Activated B cell treated with CpG ODN at 0.5 μM for 24 hours (primary cell): ENCODE data around the gene SCARB2. TPM values are rescaled to one million over a fixed set of nuclear protein-coding genes. Genes with fewer than 3 reads are reported as not detected.

ENCODE experiments used
- ATAC-seq: fragments of 200-7000 bp; cut with Tn5 transposase; one replicate; pipeline ENCODE4 v1.10.0; 2021; ENCODE audit warnings: low read depth, mild to moderate bottlenecking, moderate library complexity
- CTCF ChIA-PET: fragments of 350-600 bp; sonication (Branson Sonifier 250); formaldehyde crosslinking; loops from one replicate; lab custom pipeline; 2021; ENCODE audit warnings: antibody characterized with exemption; lab: Charles Lee
- POLR2A ChIA-PET: fragments of 350-600 bp; sonication (Branson Sonifier 250); formaldehyde crosslinking; loops from one replicate; lab custom pipeline; 2021; ENCODE audit warnings: antibody characterized with exemption; lab: Charles Lee
- DNase-seq: peaks from one replicate; pipeline ENCODE4 v3.0.0; 2022
- H3K27ac Mint-ChIP-seq: one replicate; pipeline ENCODE4 v1.8.0; 2020; ENCODE audit warnings: mixed read lengths
- H3K27me3 Mint-ChIP-seq: one replicate; pipeline ENCODE4 v1.8.0; 2021; ENCODE audit warnings: mixed read lengths
- H3K36me3 Mint-ChIP-seq: one replicate; pipeline ENCODE4 v1.8.0; 2021; ENCODE audit warnings: low read depth, mixed read lengths
- H3K4me1 Mint-ChIP-seq: one replicate; pipeline ENCODE4 v1.8.0; 2021; ENCODE audit warnings: mixed read lengths
- H3K4me3 Mint-ChIP-seq: one replicate; pipeline ENCODE4 v1.8.0; 2020; ENCODE audit warnings: mild to moderate bottlenecking, mixed read lengths
- H3K9me3 Mint-ChIP-seq: one replicate; pipeline ENCODE4 v1.8.0; 2020; ENCODE audit warnings: mixed read lengths
- intact Hi-C: fragments of 100-400 bp; cut with micrococcal nuclease; formaldehyde crosslinking; loops from one replicate; pipeline ENCODE4 v1.15.1; 2024
- total RNA-seq: library from RNA; stranded (reverse); gene quantifications from 2 replicates; pipeline ENCODE4 v1.2.3, GENCODE V29; 2022
- TF ChIP-seq, protein P1 (sequence below): fragments of 200-600 bp; IDR thresholded peaks from one replicate; pipeline ENCODE4 v1.8.0; 2022; ENCODE audit warnings: antibody characterized with exemption, mild to moderate bottlenecking

SCARB2 gene
- total RNA-seq, 1 donor from 2014 or later = 21.8 TPM

DNA sequence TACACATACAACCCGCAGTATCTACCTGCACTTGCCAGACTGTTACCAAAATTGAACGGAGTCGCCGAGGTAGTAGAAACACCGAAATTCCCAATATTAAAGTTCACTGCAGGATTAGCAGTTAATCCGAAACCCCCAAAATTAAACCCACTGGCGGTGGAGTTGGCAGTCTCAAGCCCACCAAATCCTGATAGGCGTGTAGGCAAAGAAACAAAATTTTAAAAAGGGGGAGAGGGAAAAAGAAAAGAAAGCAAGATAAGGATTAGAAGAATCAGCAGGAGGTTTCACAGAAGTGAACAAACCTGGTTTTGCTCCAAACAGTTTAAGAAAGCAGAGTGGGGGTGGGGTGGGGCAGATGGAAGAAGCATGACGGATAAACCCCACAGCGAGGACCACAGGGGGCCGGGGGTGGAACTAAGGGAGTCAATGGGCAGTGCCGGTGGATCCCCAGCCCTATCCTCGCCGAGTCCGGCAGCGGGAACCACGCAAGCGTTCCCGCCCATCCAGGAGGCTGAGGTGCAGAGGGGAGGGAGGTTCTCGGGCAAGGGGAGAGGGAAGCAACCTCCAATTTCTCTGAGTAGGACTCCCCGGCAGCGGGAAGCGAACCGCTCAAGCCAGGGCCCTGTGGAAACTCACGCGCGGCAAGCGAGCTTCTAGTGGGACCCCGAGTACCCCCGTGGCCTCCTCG, 66.0 kb downstream of the SCARB2 start:
- CTCF ChIA-PET = no interaction called here
- Mint-ChIP-seq H3K27me3 (no peaks in the 10 kb centered on the region), H3K36me3 (peaks cover 19% of the 10 kb centered on the region), H3K9me3 (no peaks in the 10 kb centered on the region), H3K27ac (peak overlapping the region; percentile 94), H3K4me3 (peak overlapping the region; percentile 98), H3K4me1 (peaks cover 33% of the 10 kb centered on the region)
- DNase-seq (no peak), ATAC-seq (peak; percentile 26)
- intact Hi-C loops = loop anchor here (1.0 to 5.0 kb wide), 8 partner anchors 51 to 1715 kb away; partner anchors contain the start of genes MRPL1, NAAA, RCHY1 and SCARB2
- TF ChIP-seq, protein P1, sequence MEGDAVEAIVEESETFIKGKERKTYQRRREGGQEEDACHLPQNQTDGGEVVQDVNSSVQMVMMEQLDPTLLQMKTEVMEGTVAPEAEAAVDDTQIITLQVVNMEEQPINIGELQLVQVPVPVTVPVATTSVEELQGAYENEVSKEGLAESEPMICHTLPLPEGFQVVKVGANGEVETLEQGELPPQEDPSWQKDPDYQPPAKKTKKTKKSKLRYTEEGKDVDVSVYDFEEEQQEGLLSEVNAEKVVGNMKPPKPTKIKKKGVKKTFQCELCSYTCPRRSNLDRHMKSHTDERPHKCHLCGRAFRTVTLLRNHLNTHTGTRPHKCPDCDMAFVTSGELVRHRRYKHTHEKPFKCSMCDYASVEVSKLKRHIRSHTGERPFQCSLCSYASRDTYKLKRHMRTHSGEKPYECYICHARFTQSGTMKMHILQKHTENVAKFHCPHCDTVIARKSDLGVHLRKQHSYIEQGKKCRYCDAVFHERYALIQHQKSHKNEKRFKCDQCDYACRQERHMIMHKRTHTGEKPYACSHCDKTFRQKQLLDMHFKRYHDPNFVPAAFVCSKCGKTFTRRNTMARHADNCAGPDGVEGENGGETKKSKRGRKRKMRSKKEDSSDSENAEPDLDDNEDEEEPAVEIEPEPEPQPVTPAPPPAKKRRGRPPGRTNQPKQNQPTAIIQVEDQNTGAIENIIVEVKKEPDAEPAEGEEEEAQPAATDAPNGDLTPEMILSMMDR = no peak
- POLR2A ChIA-PET = interaction anchor here (1.0 to 2.2 kb wide), 5 partner anchors 8 to 157 kb away, joined by 3 to 6 read pairs (median 4); partner anchors contain the start of gene SDAD1

DNA sequence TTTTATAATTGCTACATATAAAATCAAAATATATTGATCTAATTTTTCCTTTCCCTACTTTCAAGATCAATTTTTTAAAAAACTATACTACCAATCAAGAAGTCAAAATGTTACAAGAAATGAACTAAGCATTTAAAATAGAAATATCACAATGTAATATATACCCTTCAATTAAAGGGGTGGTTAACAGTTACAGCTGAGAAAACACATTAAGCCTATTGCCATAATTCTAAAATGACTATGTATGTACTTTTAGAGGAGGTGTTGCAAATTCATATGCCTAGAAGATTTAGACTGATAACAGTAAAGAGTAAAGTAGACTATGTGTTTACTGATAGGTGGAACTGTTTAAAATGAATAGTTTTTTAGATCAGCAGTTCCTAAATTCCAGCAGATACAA, 69.1 kb downstream of the SCARB2 start:
- POLR2A ChIA-PET = no interaction called here
- intact Hi-C loops = no loop called here
- Mint-ChIP-seq H3K27ac (no peak overlapping the region), H3K4me1 (peaks cover 33% of the 10 kb centered on the region), H3K36me3 (peaks cover 49% of the 10 kb centered on the region), H3K4me3 (no peak overlapping the region), H3K9me3 (no peaks in the 10 kb centered on the region), H3K27me3 (no peaks in the 10 kb centered on the region)
- DNase-seq (no peak), ATAC-seq (no peak)
- CTCF ChIA-PET = interaction anchor here (1.3 kb wide), 1 partner anchor 12 kb away, joined by 3 read pairs; no protein-coding TSS in a partner anchor
- TF ChIP-seq, protein P1 = no peak

DNA sequence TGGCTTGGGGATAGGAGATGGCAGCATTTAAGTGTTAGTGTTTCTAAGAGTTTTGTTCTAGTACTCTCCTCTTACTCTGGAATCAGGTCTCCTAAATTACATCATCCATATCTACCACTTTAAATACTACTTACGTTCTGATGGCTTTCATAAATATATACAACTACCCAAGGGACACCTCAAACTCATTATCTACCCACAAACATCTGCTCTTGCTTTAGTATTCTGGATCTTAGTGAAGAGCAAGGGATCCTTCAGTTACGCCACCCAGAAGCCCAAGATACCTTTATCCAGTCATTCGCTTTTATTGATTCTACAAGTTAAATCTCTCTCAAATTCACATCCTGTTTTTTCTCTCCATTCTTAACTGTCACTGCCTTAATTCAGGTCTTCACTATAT, 72.4 kb downstream of the SCARB2 start:
- Mint-ChIP-seq H3K27me3 (no peaks in the 10 kb centered on the region), H3K4me3 (no peak overlapping the region), H3K36me3 (peaks cover 64% of the 10 kb centered on the region), H3K4me1 (peaks cover 7% of the 10 kb centered on the region), H3K9me3 (no peaks in the 10 kb centered on the region), H3K27ac (no peak overlapping the region)
- POLR2A ChIA-PET = no interaction called here
- intact Hi-C loops = no loop called here
- CTCF ChIA-PET = no interaction called here
- TF ChIP-seq, protein P1 = no peak
- DNase-seq (no peak), ATAC-seq (no peak)

DNA sequence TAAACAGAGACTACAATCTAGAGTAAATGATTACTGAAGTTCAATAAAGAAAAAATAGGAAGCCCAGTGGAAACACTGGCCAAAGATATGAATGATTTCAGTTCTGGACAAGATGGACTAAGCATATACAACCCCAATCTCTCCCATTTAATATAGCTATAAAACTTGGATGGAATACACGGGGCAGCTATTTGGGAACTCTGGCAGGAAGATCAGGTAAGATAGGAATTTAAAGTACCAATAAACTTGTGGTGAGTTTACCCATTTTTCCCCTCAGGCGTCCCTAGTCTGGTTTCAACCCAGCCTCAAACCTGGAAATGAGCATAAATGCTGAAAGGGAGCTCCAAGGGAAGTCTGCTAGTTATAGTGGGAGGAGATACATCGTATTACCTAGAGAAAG, 85.9 kb downstream of the SCARB2 start:
- intact Hi-C loops = no loop called here
- ATAC-seq = no peak
- Mint-ChIP-seq H3K27me3 (no peaks in the 10 kb centered on the region), H3K4me1 (no peaks in the 10 kb centered on the region), H3K27ac (no peak overlapping the region), H3K9me3 (no peaks in the 10 kb centered on the region), H3K4me3 (no peak overlapping the region), H3K36me3 (peaks cover 60% of the 10 kb centered on the region)
- no peak for DNase-seq
- ChIA-PET POLR2A (interaction anchor here (0.5 kb wide), 1 partner anchor 944 kb away, joined by 4 read pairs; no protein-coding TSS in a partner anchor), CTCF (no interaction called here)
- TF ChIP-seq, protein P1 = no peak

DNA sequence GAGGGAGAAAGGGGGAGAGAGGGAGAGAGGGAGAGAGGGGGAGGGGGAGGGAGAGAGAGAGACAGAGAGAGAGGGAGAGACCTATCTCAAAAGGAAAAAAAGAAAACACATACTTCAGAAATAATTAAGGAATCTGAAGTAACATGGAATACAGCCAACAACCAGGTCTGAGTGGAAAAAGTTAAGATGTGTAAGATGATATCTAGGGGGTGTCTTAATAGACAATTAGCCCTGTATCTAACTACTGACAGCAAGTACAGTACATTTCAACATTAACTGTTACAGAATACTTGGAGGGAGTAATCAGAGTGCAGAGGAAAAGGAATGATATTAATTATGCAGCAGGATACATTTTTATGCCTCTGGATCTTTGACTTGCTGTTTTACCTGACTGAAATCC, 87.8 kb downstream of the SCARB2 start:
- ChIA-PET CTCF (no interaction called here), POLR2A (no interaction called here)
- DNase-seq (no peak), ATAC-seq (no peak)
- no peaks in the 10 kb centered on the region for H3K9me3 Mint-ChIP-seq
- H3K36me3 Mint-ChIP-seq = peaks cover 65% of the 10 kb centered on the region
- TF ChIP-seq, protein P1 = no peak
- no peak overlapping the region for H3K4me3 Mint-ChIP-seq
- H3K4me1 Mint-ChIP-seq = no peaks in the 10 kb centered on the region
- intact Hi-C loops = no loop called here
- no peaks in the 10 kb centered on the region for H3K27me3 Mint-ChIP-seq
- no peak overlapping the region for H3K27ac Mint-ChIP-seq
